ENCODE measurements around the gene MRC1.

Gene MRC1

GRCh38 chr10:17793823-17794644 lies 15.1 kb upstream of the MRC1 start:
- no peak overlapping the region for H2AFZ ChIP-seq (ENCODE audit: low read depth, low read length)
- no peaks in the 10 kb centered on the region for H3K79me2 ChIP-seq (ENCODE audit: insufficient read depth, low read length)
- H3K27ac ChIP-seq (ENCODE audit: low read length): no peak overlapping the region
- H3K9me3 ChIP-seq (ENCODE audit: insufficient read depth, low read length, severe bottlenecking): no peaks in the 10 kb centered on the region
- no peak overlapping the region for H3K4me2 ChIP-seq (ENCODE audit: insufficient read depth, low read length)
- H3K27me3 ChIP-seq (ENCODE audit: insufficient read depth, low read length, poor library complexity): no peaks in the 10 kb centered on the region
- no peak for ATAC-seq (ENCODE audit: insufficient read depth, low read depth)
- no peak for DNase-seq
- peaks cover 17% of the 10 kb centered on the region for H3K4me1 ChIP-seq (ENCODE audit: insufficient read depth, low read length)
- no peak overlapping the region for H3K4me3 ChIP-seq (ENCODE audit: low read depth in 1 of 2, low read length in 2 of 2)
- TF ChIP-seq EZH2 (IDR thresholded peaks at IDR 0.05; ENCODE audit: borderline replicate concordance, low read depth, low read length, severe bottlenecking) (no peak), CTCF (IDR thresholded peaks at IDR 0.05; ENCODE audit: borderline replicate concordance, extremely low read depth, low read length, poor library complexity, severe bottlenecking) (no peak)
- no peaks in the 10 kb centered on the region for H3K36me3 ChIP-seq (ENCODE audit: insufficient read depth, low read length)
- H4K20me1 ChIP-seq (ENCODE audit: insufficient read depth, low read length): no peaks in the 10 kb centered on the region
- no peak overlapping the region for H3K9ac ChIP-seq (ENCODE audit: low read depth, low read length)

GRCh38 chr10:17795083-17795482 lies 14.1 kb upstream of the MRC1 start:
- Histone ChIP-seq H3K9ac (ENCODE audit: low read depth, low read length) (no peak overlapping the region), H3K4me2 (ENCODE audit: insufficient read depth, low read length) (no peak overlapping the region), H3K4me3 (ENCODE audit: low read depth in 1 of 2, low read length in 2 of 2) (no peak overlapping the region), H3K27ac (ENCODE audit: low read length) (no peak overlapping the region), H4K20me1 (ENCODE audit: insufficient read depth, low read length) (no peaks in the 10 kb centered on the region), H3K27me3 (ENCODE audit: insufficient read depth, low read length, poor library complexity) (no peaks in the 10 kb centered on the region), H3K36me3 (ENCODE audit: insufficient read depth, low read length) (no peaks in the 10 kb centered on the region), H3K4me1 (ENCODE audit: insufficient read depth, low read length) (peaks cover 17% of the 10 kb centered on the region), H3K9me3 (ENCODE audit: insufficient read depth, low read length, severe bottlenecking) (no peaks in the 10 kb centered on the region), H2AFZ (ENCODE audit: low read depth, low read length) (no peak overlapping the region), H3K79me2 (ENCODE audit: insufficient read depth, low read length) (no peaks in the 10 kb centered on the region)
- ATAC-seq (ENCODE audit: insufficient read depth, low read depth): no peak
- no peak for DNase-seq
- TF ChIP-seq EZH2 (IDR thresholded peaks at IDR 0.05; ENCODE audit: borderline replicate concordance, low read depth, low read length, severe bottlenecking) (no peak), CTCF (IDR thresholded peaks at IDR 0.05; ENCODE audit: borderline replicate concordance, extremely low read depth, low read length, poor library complexity, severe bottlenecking) (no peak)

GRCh38 chr10:17795813-17796594 lies 13.1 kb upstream of the MRC1 start:
- Histone ChIP-seq H4K20me1 (ENCODE audit: insufficient read depth, low read length) (no peaks in the 10 kb centered on the region), H3K9ac (ENCODE audit: low read depth, low read length) (no peak overlapping the region), H3K79me2 (ENCODE audit: insufficient read depth, low read length) (no peaks in the 10 kb centered on the region), H3K36me3 (ENCODE audit: insufficient read depth, low read length) (no peaks in the 10 kb centered on the region), H3K9me3 (ENCODE audit: insufficient read depth, low read length, severe bottlenecking) (no peaks in the 10 kb centered on the region), H3K4me1 (ENCODE audit: insufficient read depth, low read length) (peaks cover 17% of the 10 kb centered on the region), H3K27ac (ENCODE audit: low read length) (no peak overlapping the region), H3K27me3 (ENCODE audit: insufficient read depth, low read length, poor library complexity) (no peaks in the 10 kb centered on the region), H3K4me2 (ENCODE audit: insufficient read depth, low read length) (no peak overlapping the region), H2AFZ (ENCODE audit: low read depth, low read length) (no peak overlapping the region), H3K4me3 (ENCODE audit: low read depth in 1 of 2, low read length in 2 of 2) (no peak overlapping the region)
- ATAC-seq (ENCODE audit: insufficient read depth, low read depth) (no peak), DNase-seq (no peak)
- TF ChIP-seq EZH2 (IDR thresholded peaks at IDR 0.05; ENCODE audit: borderline replicate concordance, low read depth, low read length, severe bottlenecking) (no peak), CTCF (IDR thresholded peaks at IDR 0.05; ENCODE audit: borderline replicate concordance, extremely low read depth, low read length, poor library complexity, severe bottlenecking) (no peak)
